ENCODE results near the gene ECSCR.
"Not testable (repeated sequence)": the region's sequence is repeated elsewhere in the genome, so short reads cannot be mapped to it uniquely, and the experiment has no call there.

ECSCR gene, protein sequence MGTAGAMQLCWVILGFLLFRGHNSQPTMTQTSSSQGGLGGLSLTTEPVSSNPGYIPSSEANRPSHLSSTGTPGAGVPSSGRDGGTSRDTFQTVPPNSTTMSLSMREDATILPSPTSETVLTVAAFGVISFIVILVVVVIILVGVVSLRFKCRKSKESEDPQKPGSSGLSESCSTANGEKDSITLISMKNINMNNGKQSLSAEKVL

DNA sequence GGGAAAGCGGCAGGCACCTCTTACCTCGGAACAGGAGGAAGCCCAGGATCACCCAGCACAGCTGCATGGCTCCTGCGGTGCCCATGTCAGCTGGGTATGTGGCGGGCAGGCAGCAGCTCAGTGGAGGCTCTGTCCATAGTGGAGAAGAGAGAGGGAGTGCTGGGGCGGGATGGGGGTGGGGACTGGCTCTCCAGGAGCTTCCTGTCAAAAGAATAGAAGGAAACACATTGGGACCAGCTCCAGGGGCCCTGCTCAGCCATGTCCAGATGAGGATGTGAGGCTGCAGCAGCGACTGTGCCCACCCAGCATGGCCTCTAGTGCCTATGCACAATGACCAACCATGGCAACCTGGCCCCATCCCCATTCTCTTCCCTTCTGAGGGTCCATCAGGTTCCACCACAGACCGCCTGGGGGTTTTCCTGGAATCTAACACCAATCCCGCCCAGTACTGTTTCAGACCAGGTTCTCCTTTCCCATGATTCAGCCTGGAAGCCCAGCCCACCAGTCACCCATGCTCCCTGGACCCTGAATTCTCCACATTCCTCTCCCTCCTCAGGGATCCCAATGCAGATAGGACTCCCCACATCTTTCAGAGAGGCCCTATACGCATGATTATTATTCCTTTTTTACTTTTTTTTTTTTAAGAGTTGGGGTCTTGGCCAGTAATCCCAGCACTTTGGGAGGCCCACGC, at the start of gene ECSCR:
Gene ECSCR (minus strand): TSS at position 158 of the 691 bp plus-strand sequence. CDS start 73 bp downstream, at position 85.
- no peak for ATAC-seq (ENCODE audit: low read depth)
- no peaks in the 10 kb centered on the region for H3K27me3 ChIP-seq (ENCODE audit: insufficient read depth, poor library complexity, severe bottlenecking)
- H3K9me3 ChIP-seq (ENCODE audit: severe bottlenecking): no peaks in the 10 kb centered on the region
- H3K36me3 ChIP-seq (ENCODE audit: low read depth): no peaks in the 10 kb centered on the region
- DNase-seq (ENCODE audit: low spot score): no peak
- no peak within 1 kb of the TSS for H3K4me3 ChIP-seq (ENCODE audit: severe bottlenecking)
- H3K27ac ChIP-seq (ENCODE audit: poor library complexity, severe bottlenecking): no peak within 1 kb of the TSS
- TF ChIP-seq CTCF (IDR thresholded peaks at IDR 0.05; ENCODE audit: poor library complexity, severe bottlenecking): no peak
- H3K4me1 ChIP-seq (ENCODE audit: insufficient read depth, poor library complexity, severe bottlenecking): peaks cover 3% of the 10 kb centered on the region

DNA sequence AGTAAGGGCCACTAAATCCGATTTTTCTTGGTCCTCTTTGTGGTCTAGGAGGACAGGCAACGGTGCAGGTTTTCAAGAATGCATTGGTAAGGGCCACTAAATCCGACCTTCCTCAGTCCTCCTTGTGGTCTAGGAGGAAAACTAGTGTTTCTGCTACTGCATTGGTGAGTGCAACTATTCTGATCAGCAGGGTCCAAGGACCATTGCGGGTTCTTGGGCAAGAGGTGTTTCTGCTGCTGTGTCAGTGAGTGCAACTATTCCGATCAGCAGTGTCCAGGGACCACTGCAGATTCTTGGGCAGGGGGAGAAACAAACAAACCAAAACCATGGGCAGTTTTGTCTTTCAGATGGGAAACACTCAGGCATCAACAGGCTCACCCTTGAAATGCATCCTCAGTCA, 42.2 kb upstream of the ECSCR start:
- not testable (repeated sequence) for DNase-seq (ENCODE audit: low spot score); ATAC-seq (ENCODE audit: low read depth)

DNA sequence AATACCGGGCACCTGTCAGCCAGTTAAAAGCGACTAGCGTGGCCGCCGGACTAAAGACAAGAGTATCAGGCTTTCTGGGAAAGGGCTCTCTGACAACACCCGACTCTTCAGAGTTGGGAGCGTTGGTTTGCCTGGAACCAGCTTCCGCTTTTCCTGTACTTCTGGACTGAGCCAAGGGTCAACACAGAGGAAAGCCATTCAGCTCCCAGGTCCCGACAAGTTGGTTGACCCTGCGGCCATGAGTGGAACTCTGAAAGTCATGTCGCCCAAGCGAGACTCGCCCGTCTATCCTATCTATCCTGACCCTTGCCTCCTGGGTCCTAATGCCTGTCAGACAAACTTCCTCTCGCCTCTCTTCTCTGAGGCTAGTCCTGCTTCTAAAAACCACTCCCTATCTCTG, 41.3 kb upstream of the ECSCR start:
- H3K9me3 ChIP-seq (ENCODE audit: severe bottlenecking); DNase-seq (ENCODE audit: low spot score); H3K4me1 ChIP-seq (ENCODE audit: insufficient read depth, poor library complexity, severe bottlenecking); H3K36me3 ChIP-seq (ENCODE audit: low read depth); ATAC-seq (ENCODE audit: low read depth); H3K4me3 ChIP-seq (ENCODE audit: severe bottlenecking); H3K27ac ChIP-seq (ENCODE audit: poor library complexity, severe bottlenecking); H3K27me3 ChIP-seq (ENCODE audit: insufficient read depth, poor library complexity, severe bottlenecking): not testable (repeated sequence)

More for the DNA sequence above, 42.2 kb upstream of the ECSCR start:
- H3K27ac ChIP-seq (ENCODE audit: poor library complexity, severe bottlenecking); H3K4me1 ChIP-seq (ENCODE audit: insufficient read depth, poor library complexity, severe bottlenecking); H3K9me3 ChIP-seq (ENCODE audit: severe bottlenecking); H3K4me3 ChIP-seq (ENCODE audit: severe bottlenecking); H3K27me3 ChIP-seq (ENCODE audit: insufficient read depth, poor library complexity, severe bottlenecking); H3K36me3 ChIP-seq (ENCODE audit: low read depth): not testable (repeated sequence)

DNA sequence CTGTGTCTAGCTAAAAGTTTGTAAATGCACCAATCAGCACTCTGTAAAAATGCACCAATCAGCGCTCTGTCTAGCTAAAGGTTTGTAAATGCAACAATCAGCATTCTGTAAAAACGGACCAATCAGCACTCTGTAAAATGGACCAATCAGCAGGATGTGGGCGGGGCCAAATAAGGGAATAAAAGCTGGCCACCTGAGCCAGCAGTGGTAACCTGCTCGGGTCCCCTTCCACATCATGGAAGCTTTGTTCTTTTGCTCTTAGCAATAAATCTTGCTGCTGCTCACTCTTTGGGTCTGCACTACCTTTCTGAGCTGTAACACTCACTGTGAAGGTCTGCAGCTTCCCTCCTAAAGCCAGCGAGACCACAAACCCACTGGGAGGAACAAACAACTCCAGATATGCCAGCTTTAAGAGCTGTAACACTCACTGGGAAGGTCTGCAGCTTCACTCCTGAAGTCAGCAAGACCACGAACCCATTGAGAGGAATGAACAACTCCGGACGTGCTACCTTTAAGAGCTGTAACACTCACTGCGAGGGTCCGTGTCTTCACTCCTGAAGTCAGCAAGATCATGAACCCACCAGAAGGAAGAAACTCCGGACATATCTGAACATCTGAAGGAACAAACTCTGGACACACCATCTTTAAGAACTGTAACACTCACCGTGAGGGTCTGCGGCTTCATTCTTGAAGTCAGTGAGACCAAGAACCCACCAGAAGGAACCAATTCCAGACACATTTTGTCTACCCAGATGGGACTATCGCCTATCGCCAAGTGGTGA, 40.7 kb upstream of the ECSCR start:
- not testable (repeated sequence) for H3K36me3 ChIP-seq (ENCODE audit: low read depth); H3K4me3 ChIP-seq (ENCODE audit: severe bottlenecking); H3K9me3 ChIP-seq (ENCODE audit: severe bottlenecking); H3K27me3 ChIP-seq (ENCODE audit: insufficient read depth, poor library complexity, severe bottlenecking); ATAC-seq (ENCODE audit: low read depth); H3K4me1 ChIP-seq (ENCODE audit: insufficient read depth, poor library complexity, severe bottlenecking); DNase-seq (ENCODE audit: low spot score); H3K27ac ChIP-seq (ENCODE audit: poor library complexity, severe bottlenecking)

GRCh38 chr5:139501381-139501780, 38.8 kb upstream of the ECSCR start:
- peaks cover 5% of the 10 kb centered on the region for H3K4me1 ChIP-seq (ENCODE audit: insufficient read depth, poor library complexity, severe bottlenecking)
- no peaks in the 10 kb centered on the region for H3K9me3 ChIP-seq (ENCODE audit: severe bottlenecking)
- H3K4me3 ChIP-seq (ENCODE audit: severe bottlenecking): no peak overlapping the region
- H3K36me3 ChIP-seq (ENCODE audit: low read depth): no peaks in the 10 kb centered on the region
- H3K27ac ChIP-seq (ENCODE audit: poor library complexity, severe bottlenecking): no peak overlapping the region
- no peak for DNase-seq (ENCODE audit: low spot score)
- no peaks in the 10 kb centered on the region for H3K27me3 ChIP-seq (ENCODE audit: insufficient read depth, poor library complexity, severe bottlenecking)
- ATAC-seq (ENCODE audit: low read depth): no peak
- no peak for TF ChIP-seq CTCF (IDR thresholded peaks at IDR 0.05; ENCODE audit: poor library complexity, severe bottlenecking)

DNA sequence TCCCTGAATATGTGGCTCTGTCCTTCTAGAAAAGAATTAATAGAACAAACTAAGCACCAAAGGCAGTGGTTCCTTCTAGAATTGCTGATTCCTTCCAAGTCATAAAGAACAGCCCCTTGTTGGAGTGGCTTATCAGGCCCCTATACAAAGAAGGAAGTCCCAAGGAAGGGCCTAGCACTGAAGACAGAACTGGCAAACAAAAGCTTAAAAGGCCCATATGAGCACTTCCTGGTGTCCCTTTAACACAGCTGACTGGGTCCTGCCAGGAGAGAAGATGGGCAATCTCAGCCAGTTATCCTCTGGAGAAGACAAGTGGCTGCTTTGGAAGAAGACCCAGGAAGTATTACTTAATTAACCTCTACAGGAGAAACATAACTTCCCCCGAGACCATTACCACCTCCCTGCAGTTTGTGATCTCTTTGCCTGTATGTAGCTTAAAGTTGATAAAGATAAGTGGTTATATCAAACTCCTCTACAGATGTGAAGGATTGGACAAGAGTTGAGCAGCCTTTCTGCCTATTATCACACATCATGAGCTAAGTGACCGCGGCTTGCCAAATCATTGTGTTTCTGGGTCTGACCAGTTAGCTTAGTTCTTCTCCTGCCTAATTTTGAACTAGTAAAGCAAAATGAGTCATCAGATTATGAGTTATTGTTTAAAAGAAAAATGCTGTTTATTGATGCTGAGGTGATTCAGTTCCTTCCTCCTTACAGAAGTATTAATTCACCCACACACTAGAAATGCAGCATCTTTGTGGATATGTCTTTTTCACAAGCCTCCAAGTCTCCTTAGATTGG, 33.3 kb upstream of the ECSCR start:
- peak; percentile 91 for ATAC-seq (ENCODE audit: low read depth)
- H3K27ac ChIP-seq (ENCODE audit: poor library complexity, severe bottlenecking): no peak overlapping the region

More for the DNA sequence above, 33.3 kb upstream of the ECSCR start:
- Histone ChIP-seq H3K4me3 (ENCODE audit: severe bottlenecking) (no peak overlapping the region), H3K9me3 (ENCODE audit: severe bottlenecking) (no peaks in the 10 kb centered on the region), H3K36me3 (ENCODE audit: low read depth) (no peaks in the 10 kb centered on the region), H3K4me1 (ENCODE audit: insufficient read depth, poor library complexity, severe bottlenecking) (peaks cover 7% of the 10 kb centered on the region), H3K27me3 (ENCODE audit: insufficient read depth, poor library complexity, severe bottlenecking) (no peaks in the 10 kb centered on the region)
- no peak for TF ChIP-seq CTCF (IDR thresholded peaks at IDR 0.05; ENCODE audit: poor library complexity, severe bottlenecking)
- DNase-seq (ENCODE audit: low spot score): no peak
